Stimulated activated CD4-positive, alpha-beta T cell treated with anti-CD3 and anti-CD28 coated beads, Interleukin-12 subunit alpha, Interleukin-12 subunit beta, amount 100 ng/mL, for 48 hours (primary cell): Measurements from ENCODE around the gene NFYA.

Source experiments
- DNase-seq, 3 donors: peaks; one replicate each; pipeline ENCODE4 v3.0.0-alpha.2; 2020; ENCODE audit warnings: low read depth in 2 of 3, low spot score in 1 of 3

Gene NFYA

GRCh38 chr6:41046084-41046483, 26.7 kb upstream of the NFYA start:
- DNase-seq, result no peak

GRCh38 chr6:41047306-41047705, 25.5 kb upstream of the NFYA start:
- no peak for DNase-seq

GRCh38 chr6:41047745-41048732, 24.7 kb upstream of the NFYA start:
- DNase-seq, result no peak

GRCh38 chr6:41049521-41049920, 23.3 kb upstream of the NFYA start:
- no peak for DNase-seq

- no peak for DNase-seq
Observed at GRCh38 chr6:41049955-41050354, 22.8 kb upstream of the NFYA start.

GRCh38 chr6:41050536-41050935, 22.2 kb upstream of the NFYA start:
- no peak for DNase-seq

- no peak for DNase-seq
Observed at GRCh38 chr6:41051873-41052272, 20.9 kb upstream of the NFYA start.

GRCh38 chr6:41053041-41053440, 19.7 kb upstream of the NFYA start, which contains the start of gene APOBEC2:
TSS of gene APOBEC2 (plus strand) at chr6:41053202. CDS start at chr6:41053348, 146 bp downstream.
- DNase-seq, result no peak

- DNase-seq, result no peak
Observed at GRCh38 chr6:41054511-41054910, 18.3 kb upstream of the NFYA start.

- DNase-seq, result no peak
Observed at GRCh38 chr6:41055149-41055548, 17.6 kb upstream of the NFYA start.

- no peak for DNase-seq
Observed at GRCh38 chr6:41056768-41057490, 15.8 kb upstream of the NFYA start.

- no peak for DNase-seq
Observed at GRCh38 chr6:41058783-41059181, 14.0 kb upstream of the NFYA start.

GRCh38 chr6:41059556-41059955, 13.2 kb upstream of the NFYA start:
- no peak for DNase-seq

- no peak for DNase-seq
Observed at GRCh38 chr6:41061196-41061726, 11.5 kb upstream of the NFYA start.

GRCh38 chr6:41062056-41062455, 10.7 kb upstream of the NFYA start:
- DNase-seq, result no peak

- no peak for DNase-seq
Observed at GRCh38 chr6:41063884-41064285, 8.9 kb upstream of the NFYA start.

- DNase-seq, result no peak
Observed at GRCh38 chr6:41064841-41065240, 7.9 kb upstream of the NFYA start.

- DNase-seq, result no peak
Observed at GRCh38 chr6:41065550-41066026, 7.2 kb upstream of the NFYA start.

- peak; percentile 7 to 52 (median 49) for DNase-seq
Observed at GRCh38 chr6:41066867-41067304, 5.9 kb upstream of the NFYA start.

- DNase-seq, result no peak
Observed at GRCh38 chr6:41071501-41071922, 1.3 kb upstream of the NFYA start.
